ENCODE data around the gene FCN3. TPM values are rescaled to one million over a fixed set of nuclear protein-coding genes. Genes with fewer than 3 reads are reported as not detected.

The FCN3 gene
- total and polyA plus RNA-seq, 10 of the 15 experiments (the other 5 are each of a cell fraction or from before 2014, with no cell fraction given): 0.28 TPM; not detected in 9

GRCh38 chr1:27394282-27394658, 19.6 kb upstream of the FCN3 start:
- Histone ChIP-seq H4K20me1 (ENCODE audit: control insufficient read depth, insufficient read depth) (no peaks in the 10 kb centered on the region), H3K79me2 (ENCODE audit: control insufficient read depth, insufficient read depth, low read length) (no peaks in the 10 kb centered on the region), H3K4me1 (ENCODE audit: control insufficient read depth, insufficient read depth, low read length) (peaks cover 8% of the 10 kb centered on the region), H3K27me3 (replicated peaks in 1 of 2; ENCODE audit: control insufficient read depth in 2 of 2, insufficient read depth in 2 of 2, low read length in 1 of 2) (no peaks in the 10 kb centered on the region), H2AFZ (ENCODE audit: control insufficient read depth, low read depth, low read length) (no peak overlapping the region), H3K4me2 (ENCODE audit: control insufficient read depth, insufficient read depth) (no peak overlapping the region), H3K9ac (ENCODE audit: control insufficient read depth, insufficient read depth, low read length) (no peak overlapping the region), H3K4me3 (no peak overlapping the region), H3K9me3 (replicated peaks; ENCODE audit: control insufficient read depth, insufficient read depth, low read length) (no peaks in the 10 kb centered on the region), H3K27ac (ENCODE audit: control insufficient read depth, insufficient read depth) (no peak overlapping the region), H3K36me3 (ENCODE audit: control insufficient read depth in 2 of 2, insufficient read depth in 2 of 2, low read length in 1 of 2) (no peaks in the 10 kb centered on the region)
- ATAC-seq (no peak), DNase-seq (ENCODE audit: low read depth, low spot score) (no peak), FAIRE-seq (no peak)
- ChIA-PET CTCF (interaction anchor here (0.6 to 13.5 kb wide), 23 partner anchors 12 to 348 kb away, joined by 3 to 265 read pairs (median 7); partner anchors contain the start of genes AHDC1 and MAP3K6), RAD21 (ENCODE audit: unreplicated experiment) (interaction anchor here (0.6 to 4.9 kb wide), 14 partner anchors 24 to 350 kb away, joined by 3 to 103 read pairs (median 4); no protein-coding TSS in a partner anchor), SMC1A (ENCODE audit: uncharacterized antibody, unreplicated experiment) (interaction anchor here (1.1 to 5.6 kb wide), 9 partner anchors 10 to 214 kb away, joined by 5 to 54 read pairs (median 7); partner anchors contain the start of gene AHDC1), POLR2A (interaction anchor here (2.9 kb wide), 1 partner anchor 97 kb away, joined by 16 read pairs; no protein-coding TSS in a partner anchor)
- 88% methylated on average over 9 of the region's 9 CpGs for WGBS (ENCODE audit: insufficient coverage, insufficient replicate concordance, low lambda C conversion rate, missing lambda C conversion rate)
- in situ Hi-C loops (cut with MboI) (loop anchor here (5.0 kb wide), 3 partner anchors 92 to 292 kb away; no protein-coding TSS in a partner anchor), intact Hi-C loops (cut with micrococcal nuclease; ENCODE audit: unreplicated experiment) (loop anchor here (2.0 kb wide), 1 partner anchor 291 kb away; no protein-coding TSS in a partner anchor)
- no TSS peak for BruUV-seq (replicated peaks)
- no peak for TF ChIP-seq CHD4 (IDR thresholded peaks at IDR 0.05)
- TF ChIP-seq IRF4 (IDR thresholded peaks at IDR 0.05; ENCODE audit: low read depth, low read length): no peak
- TF ChIP-seq ZBTB33 (IDR thresholded peaks at IDR 0.05): no peak
- TF ChIP-seq IRF5 (IDR thresholded peaks at IDR 0.05; ENCODE audit: borderline replicate concordance): no peak
- TF ChIP-seq SRF (IDR thresholded peaks at IDR 0.05; ENCODE audit: low read depth in 2 of 2, low read length in 2 of 2): no peak
- no peak for TF ChIP-seq PKNOX1 (IDR thresholded peaks at IDR 0.05)
- no peak for TF ChIP-seq STAT3 (IDR thresholded peaks at IDR 0.05; ENCODE audit: low read depth, low read length)
- no peak for TF ChIP-seq E4F1 (IDR thresholded peaks at IDR 0.05; ENCODE audit: borderline replicate concordance, partially characterized antibody)
- no peak for TF ChIP-seq DPF2 (IDR thresholded peaks at IDR 0.05)
- no peak for TF ChIP-seq ZNF592 (IDR thresholded peaks at IDR 0.05)
- TF ChIP-seq MTA3 (IDR thresholded peaks at IDR 0.05; ENCODE audit: borderline replicate concordance, low read length): no peak

All from GM12878 (cell line).